ENCODE measurements around the gene CDH13. TPM values are rescaled to one million over a fixed set of nuclear protein-coding genes. Genes with fewer than 3 reads are reported as not detected.

CDH13 gene
- total and polyA plus RNA-seq, 9 donors = 1.9 to 34.2 (median 4.8) TPM

DNA sequence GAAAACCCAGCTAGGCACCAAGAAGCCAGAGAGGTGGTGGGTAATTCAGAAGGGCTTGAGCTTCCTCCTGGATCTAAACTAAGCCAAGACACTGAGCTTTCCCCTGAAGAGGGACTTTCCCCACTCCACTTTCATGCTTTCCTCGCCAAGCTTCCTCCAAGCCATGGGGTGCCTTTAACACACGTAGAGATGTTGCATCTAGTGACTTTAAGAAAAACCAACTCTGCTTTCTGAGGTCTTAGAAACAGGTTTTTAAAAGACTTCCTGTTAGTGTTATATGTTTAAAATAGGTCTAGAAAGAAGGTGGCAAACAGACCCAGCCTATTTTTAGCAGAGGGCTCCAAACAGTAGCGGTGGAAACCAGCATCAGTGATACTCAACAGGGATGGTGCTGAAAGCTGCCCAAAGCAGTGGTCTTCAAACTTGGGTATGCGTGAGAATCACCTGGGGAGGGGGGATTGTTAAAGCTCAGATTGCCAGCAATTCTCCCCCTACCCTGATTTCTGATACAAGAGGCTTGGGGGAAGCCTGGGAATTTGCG, 585.6 kb downstream of the CDH13 start:
- no peaks in the 10 kb centered on the region for H3K27me3 ChIP-seq
- no peaks in the 10 kb centered on the region for H3K9me3 ChIP-seq
- DNase-seq = no peak
- H3K4me3 ChIP-seq = no peak overlapping the region
- no peak overlapping the region for H3K27ac ChIP-seq
- intact Hi-C loops (cut with DNase I) = no loop called here
- TF ChIP-seq POLR2A (IDR thresholded peaks at IDR 0.05) = no peak
- TF ChIP-seq EP300 (IDR thresholded peaks at IDR 0.05) = no peak
- TF ChIP-seq, protein P1, sequence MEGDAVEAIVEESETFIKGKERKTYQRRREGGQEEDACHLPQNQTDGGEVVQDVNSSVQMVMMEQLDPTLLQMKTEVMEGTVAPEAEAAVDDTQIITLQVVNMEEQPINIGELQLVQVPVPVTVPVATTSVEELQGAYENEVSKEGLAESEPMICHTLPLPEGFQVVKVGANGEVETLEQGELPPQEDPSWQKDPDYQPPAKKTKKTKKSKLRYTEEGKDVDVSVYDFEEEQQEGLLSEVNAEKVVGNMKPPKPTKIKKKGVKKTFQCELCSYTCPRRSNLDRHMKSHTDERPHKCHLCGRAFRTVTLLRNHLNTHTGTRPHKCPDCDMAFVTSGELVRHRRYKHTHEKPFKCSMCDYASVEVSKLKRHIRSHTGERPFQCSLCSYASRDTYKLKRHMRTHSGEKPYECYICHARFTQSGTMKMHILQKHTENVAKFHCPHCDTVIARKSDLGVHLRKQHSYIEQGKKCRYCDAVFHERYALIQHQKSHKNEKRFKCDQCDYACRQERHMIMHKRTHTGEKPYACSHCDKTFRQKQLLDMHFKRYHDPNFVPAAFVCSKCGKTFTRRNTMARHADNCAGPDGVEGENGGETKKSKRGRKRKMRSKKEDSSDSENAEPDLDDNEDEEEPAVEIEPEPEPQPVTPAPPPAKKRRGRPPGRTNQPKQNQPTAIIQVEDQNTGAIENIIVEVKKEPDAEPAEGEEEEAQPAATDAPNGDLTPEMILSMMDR (IDR thresholded peaks at IDR 0.05) = no peak
- H3K36me3 ChIP-seq = no peaks in the 10 kb centered on the region
- WGBS, 3 donors = 74 to 84% (median 83%) methylated on average over 5 of the region's 5 CpGs
- no peaks in the 10 kb centered on the region for H3K4me1 ChIP-seq (ENCODE audit: insufficient read depth)

DNA sequence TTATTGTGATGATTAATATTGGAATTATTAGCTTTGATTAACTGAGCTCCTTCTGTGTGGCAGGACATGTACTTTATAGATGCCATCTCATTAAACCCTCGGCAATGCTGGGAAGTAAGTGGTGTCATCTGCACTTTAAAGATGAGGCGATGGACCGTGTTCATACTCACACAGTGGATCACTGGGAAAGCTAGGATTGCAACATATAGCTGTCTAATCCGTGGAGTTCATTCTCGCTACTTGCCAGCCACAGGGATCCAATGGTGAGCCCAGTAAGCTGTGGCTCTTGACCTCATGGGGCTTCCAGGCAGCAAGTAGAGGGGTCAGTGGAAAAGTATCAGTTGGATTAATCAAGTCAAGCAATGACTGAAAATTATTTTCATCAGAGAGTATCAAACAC, 587.9 kb downstream of the CDH13 start:
- 89 to 92% (median 90%) methylated on average over 5 of the region's 5 CpGs for WGBS, 3 donors
- intact Hi-C loops (cut with DNase I) = no loop called here
- no peak for DNase-seq
- Histone ChIP-seq H3K36me3 (no peaks in the 10 kb centered on the region), H3K4me1 (ENCODE audit: insufficient read depth) (no peaks in the 10 kb centered on the region), H3K27me3 (no peaks in the 10 kb centered on the region), H3K27ac (no peak overlapping the region), H3K4me3 (no peak overlapping the region), H3K9me3 (no peaks in the 10 kb centered on the region)
- no peak for TF ChIP-seq POLR2A (IDR thresholded peaks at IDR 0.05)
- no peak for TF ChIP-seq EP300 (IDR thresholded peaks at IDR 0.05)
- TF ChIP-seq, protein P1 (IDR thresholded peaks at IDR 0.05) = no peak

DNA sequence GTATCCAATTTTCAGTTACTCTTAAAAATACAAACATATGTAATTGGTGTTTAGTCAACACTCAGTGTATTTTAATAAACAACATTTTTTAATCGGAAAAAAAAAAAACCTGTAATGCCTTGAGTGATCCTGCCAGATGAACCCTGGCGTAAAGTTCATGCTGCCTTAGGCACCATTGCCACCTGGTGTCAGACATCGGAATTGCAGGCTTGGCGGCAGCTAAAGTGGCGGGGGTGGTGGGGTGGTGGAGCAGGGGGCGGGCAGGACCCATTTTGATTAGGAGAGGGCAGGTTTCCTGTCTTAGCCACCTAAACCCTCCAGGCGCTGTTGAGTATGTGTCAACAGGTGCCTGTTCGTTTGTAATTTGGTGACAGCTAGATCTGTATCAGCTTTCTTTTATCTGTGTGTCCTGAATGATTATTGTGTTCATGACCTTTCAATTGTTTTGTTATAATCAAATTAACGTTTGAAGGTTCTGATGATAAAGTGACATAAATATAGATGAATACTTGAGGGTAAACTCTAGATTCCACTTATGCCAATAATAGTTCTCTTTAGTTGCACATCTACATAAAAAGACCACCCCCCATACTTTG, 588.7 kb downstream of the CDH13 start:
- Histone ChIP-seq H3K36me3 (no peaks in the 10 kb centered on the region), H3K27ac (no peak overlapping the region), H3K27me3 (no peaks in the 10 kb centered on the region), H3K9me3 (no peaks in the 10 kb centered on the region), H3K4me1 (ENCODE audit: insufficient read depth) (no peaks in the 10 kb centered on the region), H3K4me3 (no peak overlapping the region)
- intact Hi-C loops (cut with DNase I) = no loop called here
- no peak for DNase-seq
- 21 to 38% (median 25%) methylated on average over 9 of the region's 9 CpGs for WGBS, 3 donors
- no peak for TF ChIP-seq EP300 (IDR thresholded peaks at IDR 0.05)
- TF ChIP-seq POLR2A (IDR thresholded peaks at IDR 0.05) = no peak
- TF ChIP-seq, protein P1 (IDR thresholded peaks at IDR 0.05) = no peak

DNA sequence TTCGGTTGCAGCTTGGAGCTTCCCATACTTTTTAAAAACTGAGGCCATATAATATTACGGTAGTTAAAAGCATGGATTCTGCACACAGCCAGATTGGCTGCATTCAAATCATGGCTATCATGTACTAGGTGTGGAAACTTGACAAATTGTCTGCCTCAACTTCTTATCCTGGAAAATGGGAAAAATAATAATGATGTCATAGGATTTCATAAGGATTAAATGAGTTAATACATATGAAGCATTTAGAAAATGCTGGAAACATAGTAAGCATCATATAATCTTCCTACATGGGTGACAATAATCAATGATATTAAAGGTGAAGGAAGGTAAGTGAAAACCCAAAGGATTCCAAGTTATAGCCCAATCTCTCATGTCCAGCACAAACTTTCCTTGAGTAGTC, 592.5 kb downstream of the CDH13 start:
- no peak overlapping the region for H3K27ac ChIP-seq
- 80 to 99% (median 88%) methylated on average over 2 of the region's 2 CpGs for WGBS, 3 donors
- H3K9me3 ChIP-seq = no peaks in the 10 kb centered on the region
- H3K36me3 ChIP-seq = no peaks in the 10 kb centered on the region
- H3K27me3 ChIP-seq = no peaks in the 10 kb centered on the region
- H3K4me1 ChIP-seq (ENCODE audit: insufficient read depth) = no peaks in the 10 kb centered on the region
- TF ChIP-seq EP300 (IDR thresholded peaks at IDR 0.05) = no peak
- TF ChIP-seq, protein P1 (IDR thresholded peaks at IDR 0.05) = no peak
- no peak for TF ChIP-seq POLR2A (IDR thresholded peaks at IDR 0.05)
- no peak for DNase-seq
- no peak overlapping the region for H3K4me3 ChIP-seq
- intact Hi-C loops (cut with DNase I) = no loop called here
